Psoas muscle (tissue), 8 donors: ENCODE results near the gene KIF14. TPM values are rescaled to one million over a fixed set of nuclear protein-coding genes. Genes with fewer than 3 reads are reported as not detected.

Experiments used
- ATAC-seq, 4 donors: fragments of 200-7000 bp; cut with Tn5 transposase; one replicate each; pipeline ENCODE4 v1.9.1; 2020; ENCODE audit warnings: moderate library complexity in 3 of 4, mild to moderate bottlenecking in 2 of 4
- DNase-seq, 2 donors: peaks; one replicate each; pipeline ENCODE4 v3.0.0-alpha.2; 2020
- H3K27ac ChIP-seq: fragments of 200-600 bp; one replicate; pipeline ENCODE4 v1.8.0; 2022
- H3K27me3 ChIP-seq, 3 donors: fragments of 200-600 bp in 1 of 3; one replicate each; pipeline versions ENCODE4 v1.6.1 to v1.8.0; 2013 to 2022; ENCODE audit warnings: low read length in 2 of 3, mild to moderate bottlenecking in 2 of 3, moderate library complexity in 1 of 3; ENCODE audit not compliant: insufficient read depth in 3 of 3
- H3K36me3 ChIP-seq, 2 donors: fragments of 200-600 bp in 1 of 2; one replicate each; pipeline versions ENCODE4 v1.6.1 to v1.8.0; 2013 to 2022; ENCODE audit warnings: low read depth in 1 of 2, mild to moderate bottlenecking in 1 of 2, moderate library complexity in 1 of 2; ENCODE audit not compliant: insufficient read depth in 1 of 2
- H3K4me1 ChIP-seq: fragments of 200-600 bp; one replicate; pipeline ENCODE4 v1.8.0; 2022
- H3K4me3 ChIP-seq: fragments of 200-600 bp; one replicate; pipeline ENCODE4 v1.8.0; 2022; ENCODE audit warnings: mild to moderate bottlenecking
- H3K9me3 ChIP-seq: fragments of 200-600 bp; one replicate; pipeline ENCODE4 v1.8.0; 2022
- WGBS, 3 donors: extraction: QIAGEN DNeasy Blood & Tissue Kit; methylation state at CpG; one replicate each; pipeline versions ENCODE4 v1.1.6 to v1.1.7; 2013; 5-methylcytosine and 5-hydroxymethylcytosine counted together
- intact Hi-C, 2 donors: fragments of 100-400 bp; cut with DNase I; formaldehyde crosslinking; loops; one replicate each; pipeline versions ENCODE4 v1.11.0 to v1.14.2; 2022
- polyA plus RNA-seq, 3 donors: library from polyadenylated mRNA; stranded (reverse); fragments of 200-250 nt; gene quantifications; one replicate each; pipeline ENCODE4 v1.2.3, GENCODE V29; 2013
- total RNA-seq, 4 donors: library from RNA; stranded (reverse); fragmentation: NEBNext Ultra II Directional in 2 of 4; extraction: Animal tissue kit (Norgen Biotek cat#: 25700) in 2 of 4; gene quantifications; one replicate each; pipeline versions ENCODE4 v1.2.1 to v1.2.4, GENCODE V29; 2021 to 2023
- TF ChIP-seq, protein P1 (sequence below): fragments of 200-600 bp; IDR thresholded peaks from one replicate; pipeline ENCODE4 v1.8.0; 2022; ENCODE audit warnings: antibody characterized with exemption
- donor health status: healthy with polysubstance abuse.
- donor health status: DM: no; HTN: no; CAD: no; lungs with moderate emphysema.
- donor health status: Bipolar disorder and iron deficiency.
- donor health status: healthy.
- donor health status: DM: yes; HTN: yes; CAD: no.
- donor health status: DM: no; HTN: no; CAD: no.
- donor health status: DM: no; HTN: no; CAD: no.
- donor health status: DM: yes; HTN: yes; CAD: no.

Gene KIF14
- total and polyA plus RNA-seq, 7 donors = 0.01 to 0.11 (median 0.06) TPM

DNA sequence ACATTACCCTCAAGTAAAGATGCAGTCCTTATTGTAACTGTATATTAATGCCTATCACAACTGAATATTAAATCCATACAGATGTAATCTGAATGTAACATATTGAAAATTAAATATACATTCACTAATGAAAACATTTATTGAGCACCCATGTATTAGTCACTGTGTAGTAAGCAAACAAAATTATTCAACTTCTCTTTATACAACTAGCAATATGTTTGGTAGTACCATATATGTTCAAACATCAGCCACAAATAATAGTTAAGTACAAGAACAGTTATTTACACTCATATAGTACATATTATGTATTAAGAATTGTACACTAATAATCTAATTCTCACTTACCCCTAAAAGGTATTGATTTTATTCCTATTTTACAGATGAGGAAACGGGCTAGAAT lies 17.9 kb downstream of the KIF14 start:
- 93 to 97% (median 94%) methylated on average over 1 of the region's 1 CpG for WGBS, 3 donors
- no peaks in the 10 kb centered on the region for H3K27me3 ChIP-seq

GRCh38 chr1:200590001-200590400 lies 30.6 kb downstream of the KIF14 start:
- Histone ChIP-seq H3K9me3 (no peaks in the 10 kb centered on the region), H3K4me1 (no peaks in the 10 kb centered on the region), H3K4me3 (no peak overlapping the region), H3K27ac (no peak overlapping the region), H3K36me3 (no peaks in the 10 kb centered on the region), H3K27me3 (no peaks in the 10 kb centered on the region)
- intact Hi-C loops = no loop called here
- DNase-seq = no peak
- WGBS, 3 donors = 54 to 98% (median 89%) methylated on average over 1 of the region's 1 CpG
- TF ChIP-seq, protein P1, sequence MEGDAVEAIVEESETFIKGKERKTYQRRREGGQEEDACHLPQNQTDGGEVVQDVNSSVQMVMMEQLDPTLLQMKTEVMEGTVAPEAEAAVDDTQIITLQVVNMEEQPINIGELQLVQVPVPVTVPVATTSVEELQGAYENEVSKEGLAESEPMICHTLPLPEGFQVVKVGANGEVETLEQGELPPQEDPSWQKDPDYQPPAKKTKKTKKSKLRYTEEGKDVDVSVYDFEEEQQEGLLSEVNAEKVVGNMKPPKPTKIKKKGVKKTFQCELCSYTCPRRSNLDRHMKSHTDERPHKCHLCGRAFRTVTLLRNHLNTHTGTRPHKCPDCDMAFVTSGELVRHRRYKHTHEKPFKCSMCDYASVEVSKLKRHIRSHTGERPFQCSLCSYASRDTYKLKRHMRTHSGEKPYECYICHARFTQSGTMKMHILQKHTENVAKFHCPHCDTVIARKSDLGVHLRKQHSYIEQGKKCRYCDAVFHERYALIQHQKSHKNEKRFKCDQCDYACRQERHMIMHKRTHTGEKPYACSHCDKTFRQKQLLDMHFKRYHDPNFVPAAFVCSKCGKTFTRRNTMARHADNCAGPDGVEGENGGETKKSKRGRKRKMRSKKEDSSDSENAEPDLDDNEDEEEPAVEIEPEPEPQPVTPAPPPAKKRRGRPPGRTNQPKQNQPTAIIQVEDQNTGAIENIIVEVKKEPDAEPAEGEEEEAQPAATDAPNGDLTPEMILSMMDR = no peak
- no peak for ATAC-seq

More for the DNA sequence above, 17.9 kb downstream of the KIF14 start:
- ATAC-seq (no peak), DNase-seq (no peak)
- no peaks in the 10 kb centered on the region for H3K36me3 ChIP-seq
- no peaks in the 10 kb centered on the region for H3K9me3 ChIP-seq
- TF ChIP-seq, protein P1 = no peak
- no peak overlapping the region for H3K4me3 ChIP-seq
- intact Hi-C loops = no loop called here
- no peaks in the 10 kb centered on the region for H3K4me1 ChIP-seq
- no peak overlapping the region for H3K27ac ChIP-seq

DNA sequence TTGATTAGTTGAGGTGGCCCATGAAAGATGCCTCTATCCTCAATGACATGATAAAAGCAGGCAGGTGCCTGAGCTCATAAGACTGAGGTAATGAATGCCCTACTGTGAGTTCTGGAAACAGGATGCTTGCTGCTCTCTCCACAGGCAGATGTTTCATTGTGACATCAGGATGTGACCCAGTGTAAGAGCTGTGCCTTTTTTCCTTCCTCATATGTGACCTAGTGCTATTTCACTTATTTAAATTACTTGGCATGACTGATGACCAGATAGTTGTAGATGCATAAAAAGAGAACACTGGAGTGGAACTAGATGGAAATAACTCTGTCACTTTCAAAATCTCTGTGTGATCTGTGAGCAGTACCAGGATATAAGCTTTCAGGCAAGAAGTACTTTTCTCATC lies 31.9 kb downstream of the KIF14 start:
- no peak for DNase-seq
- Histone ChIP-seq H3K27me3 (no peaks in the 10 kb centered on the region), H3K4me3 (no peak overlapping the region), H3K27ac (no peak overlapping the region), H3K9me3 (no peaks in the 10 kb centered on the region), H3K36me3 (no peaks in the 10 kb centered on the region), H3K4me1 (no peaks in the 10 kb centered on the region)
- intact Hi-C loops = no loop called here
- ATAC-seq = no peak
- TF ChIP-seq, protein P1 = no peak

DNA sequence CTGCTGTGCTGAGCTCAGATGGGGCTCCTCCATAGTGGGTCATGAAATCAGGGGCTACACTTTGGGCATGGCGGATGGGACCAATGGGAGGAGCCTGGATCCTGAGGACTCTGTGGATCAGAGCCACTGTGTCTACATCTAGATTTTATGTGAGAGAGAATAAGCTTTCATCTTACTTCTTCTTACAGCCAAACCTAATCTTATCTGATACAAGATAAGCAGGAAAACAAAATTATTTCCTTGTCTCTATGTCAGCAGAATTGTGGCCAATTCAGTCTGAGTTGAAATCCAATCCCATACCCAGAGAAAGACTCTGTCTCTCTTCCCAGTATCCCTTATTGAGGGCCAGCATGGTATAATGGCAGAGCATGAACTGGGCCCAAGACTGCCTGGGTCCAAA lies 56.2 kb downstream of the KIF14 start:
- no peaks in the 10 kb centered on the region for H3K9me3 ChIP-seq
- ATAC-seq = no peak
- no peaks in the 10 kb centered on the region for H3K36me3 ChIP-seq
- no peaks in the 10 kb centered on the region for H3K4me1 ChIP-seq
- TF ChIP-seq, protein P1 = no peak
- H3K4me3 ChIP-seq = no peak overlapping the region
- WGBS, 3 donors = 94 to 100% (median 98%) methylated on average over 1 of the region's 1 CpG
- intact Hi-C loops = no loop called here
- H3K27ac ChIP-seq = no peak overlapping the region
- DNase-seq = no peak
- H3K27me3 ChIP-seq = no peaks in the 10 kb centered on the region

DNA sequence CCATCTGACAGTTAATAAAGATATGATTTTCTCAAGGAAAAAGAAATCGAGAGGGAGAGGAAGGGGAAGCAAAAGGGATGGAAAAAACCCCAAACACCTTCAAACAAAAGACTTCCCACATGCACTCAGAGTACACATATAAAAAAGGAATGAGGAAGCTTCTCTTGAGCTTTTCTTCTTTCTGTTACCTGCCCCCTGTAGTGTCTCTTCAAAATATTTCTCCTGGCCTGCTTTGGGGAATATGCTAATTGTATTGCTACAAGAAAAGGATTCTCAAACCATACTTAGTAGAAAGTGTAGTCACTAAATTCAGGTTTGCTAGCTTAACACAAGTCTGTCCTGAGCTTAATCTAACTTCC lies 58.7 kb downstream of the KIF14 start:
- H3K4me3 ChIP-seq = no peak overlapping the region
- no peak overlapping the region for H3K27ac ChIP-seq
- intact Hi-C loops = no loop called here
- DNase-seq = no peak
- H3K27me3 ChIP-seq = no peaks in the 10 kb centered on the region
- no peak for ATAC-seq
- H3K9me3 ChIP-seq = no peaks in the 10 kb centered on the region
- TF ChIP-seq, protein P1 = no peak
- H3K4me1 ChIP-seq = no peaks in the 10 kb centered on the region
- no peaks in the 10 kb centered on the region for H3K36me3 ChIP-seq
- WGBS, 3 donors = 63 to 90% (median 80%) methylated on average over 1 of the region's 1 CpG
